Pancreas (tissue), 10 donors: ENCODE measurements around the gene C10orf143. TPM values are rescaled to one million over a fixed set of nuclear protein-coding genes. Genes with fewer than 3 reads are reported as not detected.

Experiments
- ATAC-seq, 4 donors: fragments of 200-7000 bp; cut with Tn5 transposase; one replicate each; pipeline versions ENCODE4 v1.8.0 to v1.9.1; 2020; ENCODE audit warnings: mild to moderate bottlenecking in 4 of 4, moderate library complexity in 4 of 4
- DNase-seq, 6 donors: peaks; one replicate each; pipeline ENCODE4 v3.0.0-alpha.2; 2020
- FAIRE-seq: peaks from 2 replicates; lab custom pipeline; 2012; peaks lifted over from hg19 to GRCh38; lab: Jason Lieb, UNC
- H3K27ac ChIP-seq, 4 donors: fragments of 200-600 bp; sonication (generic); 1 replicate in 3 of 4; 2 replicates in 1 of 4; pipeline versions ENCODE4 v1.5.0 to v1.8.0; 2020
- H3K27me3 ChIP-seq, 4 donors: fragments of 200-600 bp; one replicate each; pipeline ENCODE4 v1.8.0; 2021
- H3K36me3 ChIP-seq, 3 donors: fragments of 200-600 bp; sonication (generic) in 1 of 3; one replicate each; pipeline versions ENCODE4 v1.5.0 to v1.8.0; 2020 to 2021
- H3K4me1 ChIP-seq, 3 donors: fragments of 200-600 bp; one replicate each; pipeline ENCODE4 v1.8.0; 2021
- H3K4me3 ChIP-seq, 4 donors: fragments of 200-600 bp; sonication (generic) in 2 of 4; one replicate each; pipeline versions ENCODE4 v1.5.0 to v1.8.0; 2020 to 2021
- H3K9me3 ChIP-seq, 4 donors: fragments of 200-600 bp; one replicate each; pipeline ENCODE4 v1.8.0; 2021
- CTCF ChIP-seq, 4 donors: fragments of 200-600 bp; sonication (generic) in 3 of 4; IDR thresholded peaks; one replicate each; pipeline versions ENCODE4 v1.5.0 to v1.8.0; 2021; ENCODE audit warnings: antibody characterized with exemption in 4 of 4
- WGBS, 2 donors: extraction: QIAGEN DNeasy Blood & Tissue Kit; methylation state at CpG; one replicate each; pipeline ENCODE4 v1.1.7; 2013; 5-methylcytosine and 5-hydroxymethylcytosine counted together
- intact Hi-C, 3 donors: fragments of 100-400 bp; cut with DNase I; formaldehyde crosslinking; loops; one replicate each; pipeline versions ENCODE4 v1.11.1 to v1.14.2; 2022
- polyA plus RNA-seq, 2 donors: library from polyadenylated mRNA; stranded (reverse); fragments of 200-250 nt; gene quantifications; one replicate each; pipeline ENCODE4 v1.2.3, GENCODE V29; 2013
- total RNA-seq, 6 donors: library from RNA; stranded (reverse); fragmentation: NEBNext Ultra II Directional in 4 of 6; extraction: Animal tissue kit (Norgen Biotek cat#: 25700) in 4 of 6; gene quantifications; one replicate each; pipeline versions ENCODE4 v1.2.1 to v1.2.4, GENCODE V29; 2021 to 2023
- donor health status: healthy with polysubstance abuse.
- donor health status: DM: no; HTN: no; CAD: no; lungs with moderate emphysema.
- donor health status: DM: no; HTN: no; CAD: no.
- donor health status: control.
- donor health status: control.
- donor health status: Bipolar disorder and iron deficiency.
- donor health status: DM: yes; HTN: yes; CAD: no.
- donor health status: DM: no; HTN: no; CAD: no.
- donor health status: DM: no; HTN: no; CAD: no.
- donor health status: DM: yes; HTN: yes; CAD: no.

Gene C10orf143
- total and polyA plus RNA-seq, 8 donors = 1.6 to 7.1 (median 2.7) TPM

GRCh38 chr10:130017631-130018022 is 93.0 kb downstream of the C10orf143 start:
- Histone ChIP-seq H3K36me3 (no peaks in the 10 kb centered on the region), H3K4me1 (no peaks in the 10 kb centered on the region), H3K27ac (no peak overlapping the region), H3K4me3 (no peak overlapping the region), H3K9me3 (no peaks in the 10 kb centered on the region), H3K27me3 (no peaks in the 10 kb centered on the region)
- no peak for TF ChIP-seq CTCF (IDR thresholded peaks at IDR 0.05)
- ATAC-seq (no peak), DNase-seq (no peak), FAIRE-seq (no peak)
- WGBS, 2 donors = 68 to 77% methylated on average over 13 of the region's 13 CpGs
- intact Hi-C loops = no loop called here

- Histone ChIP-seq H3K4me1 (no peaks in the 10 kb centered on the region), H3K27ac (no peak overlapping the region), H3K27me3 (no peaks in the 10 kb centered on the region), H3K4me3 (no peak overlapping the region), H3K9me3 (no peaks in the 10 kb centered on the region), H3K36me3 (no peaks in the 10 kb centered on the region)
- no peak for TF ChIP-seq CTCF (IDR thresholded peaks at IDR 0.05)
- no peak for FAIRE-seq
- 65 to 75% methylated on average over 19 of the region's 19 CpGs for WGBS, 2 donors
- no peak for ATAC-seq
- no peak for DNase-seq
- intact Hi-C loops = no loop called here
Measured at GRCh38 chr10:130016993-130017630, 93.5 kb downstream of the C10orf143 start.

- ATAC-seq = no peak
- Histone ChIP-seq H3K36me3 (no peaks in the 10 kb centered on the region), H3K27ac (no peak overlapping the region), H3K4me1 (no peaks in the 10 kb centered on the region), H3K4me3 (no peak overlapping the region), H3K27me3 (no peaks in the 10 kb centered on the region), H3K9me3 (no peaks in the 10 kb centered on the region)
- WGBS, 2 donors = 63 to 87% methylated on average over 3 of the region's 3 CpGs
- intact Hi-C loops = no loop called here
- DNase-seq = no peak
- no peak for TF ChIP-seq CTCF (IDR thresholded peaks at IDR 0.05)
- FAIRE-seq = no peak
Measured at GRCh38 chr10:130016095-130016494, 94.5 kb downstream of the C10orf143 start.

GRCh38 chr10:130015075-130015695 is 95.4 kb downstream of the C10orf143 start:
- no peak for FAIRE-seq
- DNase-seq = no peak
- H3K27me3 ChIP-seq = no peaks in the 10 kb centered on the region
- no peak overlapping the region for H3K4me3 ChIP-seq
- no peak for ATAC-seq
- H3K27ac ChIP-seq = no peak overlapping the region
- no peaks in the 10 kb centered on the region for H3K9me3 ChIP-seq
- no peaks in the 10 kb centered on the region for H3K36me3 ChIP-seq
- intact Hi-C loops = no loop called here
- WGBS, 2 donors = 71 to 85% methylated on average over 21 to 22 of the region's 22 CpGs
- H3K4me1 ChIP-seq = no peaks in the 10 kb centered on the region
- TF ChIP-seq CTCF (IDR thresholded peaks at IDR 0.05) = no peak
